Activated gamma-delta T cell treated with anti-CD3 and anti-CD28 coated beads, Interleukin-2, amount 50 U/mL, for 16 hours (primary cell): ENCODE results near the gene CLEC16A.
"Not testable (repeated sequence)": the region's sequence is repeated elsewhere in the genome, so short reads cannot be mapped to it uniquely, and the experiment has no call there.

ENCODE experiments used
- DNase-seq: peaks from one replicate; pipeline ENCODE4 v3.0.0-alpha.2; 2020; ENCODE audit warnings: low read depth

Gene CLEC16A

GRCh38 chr16:10944249-10945064, at the start of gene CLEC16A:
CLEC16A (plus strand) TSS chr16:10944564; CDS start chr16:10944718, 154 bp downstream.
- DNase-seq: peak; percentile 89

- no peak for DNase-seq
These were observed 49.1 kb upstream of the CLEC16A start for GRCh38 chr16:10895053-10895946.

GRCh38 chr16:10896165-10896564, 48.2 kb upstream of the CLEC16A start:
- DNase-seq: no peak

GRCh38 chr16:10896723-10897122, 47.6 kb upstream of the CLEC16A start:
- DNase-seq: no peak

GRCh38 chr16:10897134-10897533, 47.2 kb upstream of the CLEC16A start:
- no peak for DNase-seq

GRCh38 chr16:10902999-10903398, 41.4 kb upstream of the CLEC16A start:
- DNase-seq: no peak

- DNase-seq: no peak
These were observed 37.9 kb upstream of the CLEC16A start for GRCh38 chr16:10906482-10906881.

GRCh38 chr16:10906914-10907756, 37.2 kb upstream of the CLEC16A start:
- DNase-seq: no peak

GRCh38 chr16:10907757-10908045, 36.7 kb upstream of the CLEC16A start:
- no peak for DNase-seq

GRCh38 chr16:10911267-10911666, 33.1 kb upstream of the CLEC16A start:
- no peak for DNase-seq

GRCh38 chr16:10916534-10916933, 27.8 kb upstream of the CLEC16A start:
- DNase-seq: no peak

GRCh38 chr16:10918294-10919002, 25.9 kb upstream of the CLEC16A start:
- peak; percentile 73 for DNase-seq

GRCh38 chr16:10919003-10919351, 25.4 kb upstream of the CLEC16A start:
- DNase-seq: no peak

- no peak for DNase-seq
These were observed 23.5 kb upstream of the CLEC16A start for GRCh38 chr16:10920726-10921427.

- no peak for DNase-seq
These were observed 22.6 kb upstream of the CLEC16A start for GRCh38 chr16:10921536-10922327.

- no peak for DNase-seq
These were observed 21.8 kb upstream of the CLEC16A start for GRCh38 chr16:10922328-10923145.

GRCh38 chr16:10923146-10923649, 21.2 kb upstream of the CLEC16A start:
- no peak for DNase-seq

GRCh38 chr16:10923650-10924214, 20.6 kb upstream of the CLEC16A start:
- no peak for DNase-seq

- not testable (repeated sequence) for DNase-seq
These were observed 19.1 kb upstream of the CLEC16A start for GRCh38 chr16:10925285-10925684.
